Endothelial cell of umbilical vein (primary cell): ENCODE measurements around the gene PEX10.

ENCODE experiments used
- EZH2 ChIP-seq: IDR thresholded peaks from 2 replicates; pipeline ENCODE4 v1.6.1; 2012; ENCODE audit warnings: borderline replicate concordance, low read depth, mild to moderate bottlenecking, moderate library complexity, low read length, inconsistent platforms; ENCODE audit not compliant: severe bottlenecking
- FOS ChIP-seq: IDR thresholded peaks from 2 replicates; pipeline ENCODE4 v1.6.1; 2011; ENCODE audit warnings: mild to moderate bottlenecking, low read length, moderate library complexity, borderline replicate concordance; ENCODE audit not compliant: insufficient read depth
- JUN ChIP-seq: IDR thresholded peaks from 2 replicates; pipeline ENCODE4 v1.6.1; 2011; ENCODE audit warnings: borderline replicate concordance, low read depth; ENCODE audit not compliant: insufficient read length, insufficient read depth
- POLR2A ChIP-seq: IDR thresholded peaks from 2 replicates; pipeline ENCODE4 v1.6.1; 2012; ENCODE audit warnings: low read depth, mild to moderate bottlenecking, control low read depth, low read length
- POLR2AphosphoS5 ChIP-seq: IDR thresholded peaks from 2 replicates; pipeline ENCODE4 v1.6.1; 2012; ENCODE audit warnings: low read depth, mild to moderate bottlenecking, control low read depth, low read length, moderate library complexity; ENCODE audit not compliant: insufficient read depth
- TF ChIP-seq, protein P1 (sequence below), 2 donors: IDR thresholded peaks; 1 replicate in 1 of 2; 2 replicates in 1 of 2; pipeline ENCODE4 v1.5.1; 2011; ENCODE audit warnings: low read length in 2 of 2, mild to moderate bottlenecking in 2 of 2, moderate library complexity in 2 of 2, control low read depth in 1 of 2, inconsistent platforms in 1 of 2, low read depth in 1 of 2; ENCODE audit not compliant: insufficient read depth in 1 of 2; ENCODE audit errors: extremely low read depth in 1 of 2

- TF ChIP-seq POLR2A (no peak), FOS (no peak), JUN (no peak), EZH2 (no peak), POLR2AphosphoS5 (no peak)
- TF ChIP-seq, protein P1, sequence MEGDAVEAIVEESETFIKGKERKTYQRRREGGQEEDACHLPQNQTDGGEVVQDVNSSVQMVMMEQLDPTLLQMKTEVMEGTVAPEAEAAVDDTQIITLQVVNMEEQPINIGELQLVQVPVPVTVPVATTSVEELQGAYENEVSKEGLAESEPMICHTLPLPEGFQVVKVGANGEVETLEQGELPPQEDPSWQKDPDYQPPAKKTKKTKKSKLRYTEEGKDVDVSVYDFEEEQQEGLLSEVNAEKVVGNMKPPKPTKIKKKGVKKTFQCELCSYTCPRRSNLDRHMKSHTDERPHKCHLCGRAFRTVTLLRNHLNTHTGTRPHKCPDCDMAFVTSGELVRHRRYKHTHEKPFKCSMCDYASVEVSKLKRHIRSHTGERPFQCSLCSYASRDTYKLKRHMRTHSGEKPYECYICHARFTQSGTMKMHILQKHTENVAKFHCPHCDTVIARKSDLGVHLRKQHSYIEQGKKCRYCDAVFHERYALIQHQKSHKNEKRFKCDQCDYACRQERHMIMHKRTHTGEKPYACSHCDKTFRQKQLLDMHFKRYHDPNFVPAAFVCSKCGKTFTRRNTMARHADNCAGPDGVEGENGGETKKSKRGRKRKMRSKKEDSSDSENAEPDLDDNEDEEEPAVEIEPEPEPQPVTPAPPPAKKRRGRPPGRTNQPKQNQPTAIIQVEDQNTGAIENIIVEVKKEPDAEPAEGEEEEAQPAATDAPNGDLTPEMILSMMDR (IDR thresholded peaks at IDR 0.05; ENCODE audit: extremely low read depth in 1 of 2, insufficient read depth in 1 of 2, low read depth in 1 of 2, low read length in 2 of 2): no peak
Observed at GRCh38 chr1:2454227-2454626, 41.9 kb upstream of the PEX10 start.
